ENCODE data around the gene SCN8A. TPM values are rescaled to one million over a fixed set of nuclear protein-coding genes. Genes with fewer than 3 reads are reported as not detected.

The SCN8A gene
- total RNA-seq: 0.35 and 0.77 TPM in 2 replicates

GRCh38 chr12:51591016-51591901 lies at the start of gene SCN8A:
SCN8A (plus strand) TSS chr12:51591233; CDS start chr12:51662818, 71,585 bp downstream.

GRCh38 chr12:51848326-51848727 lies 257.3 kb downstream of the SCN8A start, which contains the start of gene FIGNL2:
FIGNL2 (minus strand) TSS chr12:51848718; CDS start chr12:51822413, 26,305 bp downstream.

Other genes with a start within 250 kb of the SCN8A start
- not detected in 2 replicates for gene CELA1, start 244.6 kb upstream of the SCN8A start, total RNA-seq
- gene GALNT6, start 199.8 kb upstream of the SCN8A start, total RNA-seq: 0.34 and 0.58 TPM in 2 replicates
- gene SLC4A8, start 166.4 kb upstream of the SCN8A start, total RNA-seq: under 0.01 and 0.09 TPM in 2 replicates

Measured in pericardium fibroblast (primary cell).